GM12891 (cell line): ENCODE results near the gene PDE3A.

ENCODE experiments used
- PAX5 ChIP-seq: IDR thresholded peaks from 2 replicates; pipeline ENCODE4 v1.6.1; 2011; ENCODE audit warnings: low read length, moderate library complexity, mild to moderate bottlenecking; ENCODE audit not compliant: insufficient read depth, severe bottlenecking
- POLR2A ChIP-seq: IDR thresholded peaks from 2 replicates; pipeline ENCODE4 v1.6.1; 2011; ENCODE audit warnings: low read depth, low read length, control low read depth
- POLR2AphosphoS5 ChIP-seq: IDR thresholded peaks from 2 replicates; pipeline ENCODE4 v1.6.1; 2011; ENCODE audit warnings: low read depth, low read length, control low read depth
- TAF1 ChIP-seq: IDR thresholded peaks from 2 replicates; pipeline ENCODE4 v1.6.1; 2011; ENCODE audit warnings: low read depth, low read length, control low read depth

DNA sequence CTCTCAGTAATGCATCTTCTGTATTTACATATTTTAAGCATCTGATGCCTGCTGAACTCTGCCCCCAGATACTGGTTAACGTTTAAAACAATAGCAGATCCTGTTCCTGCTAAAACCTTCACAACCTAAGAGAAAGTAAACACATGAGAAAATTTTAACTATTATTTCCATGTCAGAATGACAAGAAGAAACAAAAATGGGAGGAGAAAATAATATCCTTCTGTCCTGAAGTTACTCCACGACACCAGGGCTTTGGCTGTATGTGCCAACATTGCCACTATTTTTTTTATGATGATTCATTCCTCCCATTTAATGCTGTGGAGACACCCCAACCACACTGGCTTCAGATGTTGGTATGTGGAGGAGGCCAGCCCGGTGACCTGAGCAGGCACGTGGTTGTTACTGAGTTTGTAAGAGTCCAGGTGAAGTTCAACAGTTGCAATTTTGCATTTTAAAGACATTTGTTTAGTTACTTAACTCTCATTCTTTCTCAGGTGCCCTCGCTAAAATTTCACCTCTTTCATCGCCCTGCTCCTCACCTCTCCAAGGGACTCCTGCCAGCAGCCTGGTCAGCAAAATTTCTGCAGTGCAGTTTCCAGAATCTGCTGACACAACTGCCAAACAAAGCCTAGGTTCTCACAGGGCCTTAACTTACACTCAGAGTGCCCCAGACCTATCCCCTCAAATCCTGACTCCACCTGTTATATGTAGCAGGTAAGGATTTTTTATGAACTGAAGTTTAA, 261.2 kb downstream of the PDE3A start:
- TF ChIP-seq POLR2A (no peak), TAF1 (no peak), POLR2AphosphoS5 (no peak), PAX5 (no peak)
